Measurements from ENCODE around the gene MTA2. TPM values are rescaled to one million over a fixed set of nuclear protein-coding genes. Genes with fewer than 3 reads are reported as not detected.

Gene MTA2
- total and polyA plus RNA-seq, 10 of the 15 experiments (the other 5 are each of a cell fraction or from before 2014, with no cell fraction given), result 6.7 to 201 (median 113) TPM

DNA sequence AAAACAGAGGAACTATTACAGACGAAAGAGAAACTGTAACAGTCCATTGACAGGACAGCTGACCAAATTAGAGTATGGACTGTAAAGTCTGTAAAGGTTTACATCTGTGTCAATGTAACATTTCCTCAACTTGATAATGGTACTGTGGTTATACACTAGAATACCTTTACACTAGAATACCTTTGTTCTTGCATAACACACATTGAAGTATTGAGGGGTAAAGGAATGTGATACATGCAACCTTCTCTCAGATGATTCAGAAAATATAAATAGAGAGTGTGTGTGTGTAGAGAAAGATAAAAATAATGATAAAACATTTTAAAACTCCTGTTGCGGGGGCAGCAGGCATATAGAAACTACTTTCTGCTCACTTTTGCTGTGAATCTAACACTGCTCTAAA lies 22.4 kb downstream of the MTA2 start (continued):
- TF ChIP-seq REST (IDR thresholded peaks at IDR 0.05; ENCODE audit: low read depth, low read length) (no peak), PML (IDR thresholded peaks at IDR 0.05; ENCODE audit: low read length) (no peak), ZZZ3 (IDR thresholded peaks at IDR 0.05; ENCODE audit: control insufficient read depth, insufficient read length, low read depth) (no peak)

DNA sequence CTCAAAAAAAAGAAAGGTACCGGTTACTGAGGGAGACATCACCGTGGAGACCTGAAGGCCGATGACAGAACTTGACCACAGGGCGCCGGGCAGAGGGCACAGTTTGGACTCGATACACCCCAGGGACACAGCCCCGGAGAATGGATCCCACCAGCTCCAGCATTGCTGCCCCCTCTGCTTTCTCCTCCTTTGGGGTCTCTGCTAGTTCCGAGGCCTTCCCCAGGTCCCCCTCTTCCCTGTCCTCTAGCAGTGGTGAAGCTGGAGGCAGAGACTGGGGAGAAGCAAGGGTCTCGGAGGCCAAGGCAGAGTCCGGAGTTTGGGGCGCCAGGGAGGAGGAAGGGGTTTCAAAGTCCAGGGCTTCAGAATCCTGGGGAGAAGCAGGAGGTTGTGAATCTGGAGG lies 23.1 kb downstream of the MTA2 start:
- DNase-seq (ENCODE audit: low read depth, low spot score) (no peak), ATAC-seq (no peak), FAIRE-seq (no peak)
- H3K27ac ChIP-seq (ENCODE audit: control insufficient read depth, insufficient read depth), result no peak overlapping the region
- WGBS (ENCODE audit: insufficient coverage, insufficient replicate concordance, low lambda C conversion rate, missing lambda C conversion rate), result 93% methylated on average over 11 of the region's 11 CpGs
- peaks cover 5% of the 10 kb centered on the region; the same call in 1 of the 2 replicates for H3K4me1 ChIP-seq (ENCODE audit: control insufficient read depth, insufficient read depth, low read length)
- H3K36me3 ChIP-seq (ENCODE audit: control insufficient read depth in 2 of 2, insufficient read depth in 2 of 2, low read length in 1 of 2), result peaks cover 16 to 19% of the 10 kb centered on the region in 2 experiments; a peak in 3 of 4 replicates
- TF ChIP-seq, protein P1, sequence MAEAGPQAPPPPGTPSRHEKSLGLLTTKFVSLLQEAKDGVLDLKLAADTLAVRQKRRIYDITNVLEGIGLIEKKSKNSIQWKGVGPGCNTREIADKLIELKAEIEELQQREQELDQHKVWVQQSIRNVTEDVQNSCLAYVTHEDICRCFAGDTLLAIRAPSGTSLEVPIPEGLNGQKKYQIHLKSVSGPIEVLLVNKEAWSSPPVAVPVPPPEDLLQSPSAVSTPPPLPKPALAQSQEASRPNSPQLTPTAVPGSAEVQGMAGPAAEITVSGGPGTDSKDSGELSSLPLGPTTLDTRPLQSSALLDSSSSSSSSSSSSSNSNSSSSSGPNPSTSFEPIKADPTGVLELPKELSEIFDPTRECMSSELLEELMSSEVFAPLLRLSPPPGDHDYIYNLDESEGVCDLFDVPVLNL (IDR thresholded peaks at IDR 0.05; ENCODE audit: low read depth, low read length), result no peak
- no peak for TF ChIP-seq MYB (IDR thresholded peaks at IDR 0.05; ENCODE audit: borderline replicate concordance, low read depth, low read length)
- TF ChIP-seq MXI1 (IDR thresholded peaks at IDR 0.05; ENCODE audit: low read depth, low read length), result no peak
- TF ChIP-seq PKNOX1 (IDR thresholded peaks at IDR 0.05), result no peak
- TF ChIP-seq SP1 (IDR thresholded peaks at IDR 0.05; ENCODE audit: low read depth, low read length), result no peak
- TF ChIP-seq ZNF622 (IDR thresholded peaks at IDR 0.05), result no peak
- intact Hi-C loops (cut with micrococcal nuclease; ENCODE audit: unreplicated experiment) (no loop called here), in situ Hi-C loops (cut with MboI) (no loop called here)
- BruUV-seq (replicated peaks), result no TSS peak
- ChIA-PET RAD21 (ENCODE audit: unreplicated experiment) (no interaction called here), POLR2A (no interaction called here), SMC1A (ENCODE audit: uncharacterized antibody, unreplicated experiment) (no interaction called here), CTCF (interaction anchor here (0.7 kb wide), 1 partner anchor 278 kb away, joined by 3 read pairs; no protein-coding TSS in a partner anchor)
- no peak overlapping the region for H3K4me3 ChIP-seq
- H3K79me2 ChIP-seq (ENCODE audit: control insufficient read depth, insufficient read depth, low read length), result peaks cover 11% of the 10 kb centered on the region
- no peak overlapping the region for H3K9ac ChIP-seq (ENCODE audit: control insufficient read depth, insufficient read depth, low read length)
- no peaks in the 10 kb centered on the region for H3K9me3 ChIP-seq (replicated peaks; ENCODE audit: control insufficient read depth, insufficient read depth, low read length)
- H2AFZ ChIP-seq (ENCODE audit: control insufficient read depth, low read depth, low read length), result no peak overlapping the region
- no peaks in the 10 kb centered on the region for H3K27me3 ChIP-seq (replicated peaks in 1 of 2; ENCODE audit: control insufficient read depth in 2 of 2, insufficient read depth in 2 of 2, low read length in 1 of 2)
- no peak overlapping the region for H3K4me2 ChIP-seq (ENCODE audit: control insufficient read depth, insufficient read depth)
- no peaks in the 10 kb centered on the region for H4K20me1 ChIP-seq (ENCODE audit: control insufficient read depth, insufficient read depth)

Data from GM12878 (cell line).